ENCODE data around the gene LNX1.

Gene LNX1

GRCh38 chr4:53571936-53572599, 19.2 kb downstream of the LNX1 start:
- DNase-seq: no peak

GRCh38 chr4:53563824-53564223, 27.5 kb downstream of the LNX1 start:
- no peak for DNase-seq

GRCh38 chr4:53562409-53562808, 28.9 kb downstream of the LNX1 start:
- DNase-seq: peak; percentile 65

GRCh38 chr4:53559021-53559620, 32.2 kb downstream of the LNX1 start:
- no peak for DNase-seq

- no peak for DNase-seq
Measured at GRCh38 chr4:53558065-53558801, 33.1 kb downstream of the LNX1 start.

GRCh38 chr4:53557669-53558064, 33.6 kb downstream of the LNX1 start:
- no peak for DNase-seq

- DNase-seq: no peak
Measured at GRCh38 chr4:53556651-53557050, 34.6 kb downstream of the LNX1 start.

GRCh38 chr4:53553486-53554210, 37.6 kb downstream of the LNX1 start:
- no peak for DNase-seq

- DNase-seq: no peak
Measured at GRCh38 chr4:53552711-53553110, 38.6 kb downstream of the LNX1 start.

- DNase-seq: no peak
Measured at GRCh38 chr4:53551958-53552357, 39.3 kb downstream of the LNX1 start.

GRCh38 chr4:53551281-53551864, 39.9 kb downstream of the LNX1 start:
- DNase-seq: no peak

- DNase-seq: no peak
Measured at GRCh38 chr4:53548662-53549061, 42.6 kb downstream of the LNX1 start.

- no peak for DNase-seq
Measured at GRCh38 chr4:53547983-53548382, 43.3 kb downstream of the LNX1 start.

- no peak for DNase-seq
Measured at GRCh38 chr4:53545942-53546581, 45.2 kb downstream of the LNX1 start.

- no peak for DNase-seq
Measured at GRCh38 chr4:53545273-53545672, 46.0 kb downstream of the LNX1 start.

GRCh38 chr4:53543561-53543960, 47.7 kb downstream of the LNX1 start:
- DNase-seq: no peak

GRCh38 chr4:53541577-53542206, 49.6 kb downstream of the LNX1 start:
- peak; percentile 84 for DNase-seq

- no peak for DNase-seq
Measured at GRCh38 chr4:53538756-53539155, 52.5 kb downstream of the LNX1 start.

GRCh38 chr4:53537606-53538005, 53.7 kb downstream of the LNX1 start:
- no peak for DNase-seq

GRCh38 chr4:53536328-53536727, 55.0 kb downstream of the LNX1 start:
- DNase-seq: no peak

GRCh38 chr4:53535567-53535966, 55.7 kb downstream of the LNX1 start:
- no peak for DNase-seq

GRCh38 chr4:53534684-53535083, 56.6 kb downstream of the LNX1 start:
- no peak for DNase-seq

All from NCI-H1417 treated with DMSO at 0.1 percent for 48 hours (cell line).